ENCODE measurements around the gene SLC12A5.
A peak's percentile ranks its signal among the peaks of the same experiment; 100 is the strongest.

Gene SLC12A5

GRCh38 chr20:46034039-46034438 lies 5.0 kb downstream of the SLC12A5 start:
- Histone ChIP-seq H3K27ac (replicated peaks; ENCODE audit: low read length) (no peak overlapping the region), H2BK5ac (ENCODE audit: low read length) (no peak overlapping the region), H2BK120ac (ENCODE audit: low read depth, low read length) (no peak overlapping the region), H3K79me1 (ENCODE audit: low read depth, low read length) (no peaks in the 10 kb centered on the region), H3K18ac (ENCODE audit: low read length) (no peak overlapping the region), H3K23ac (ENCODE audit: low read depth, low read length, poor library complexity) (no peak overlapping the region), H3K4ac (ENCODE audit: low read length) (no peak overlapping the region), H3K36me3 (replicated peaks in 1 of 2; ENCODE audit: control insufficient read depth in 2 of 2, insufficient read depth in 2 of 2, low read length in 2 of 2) (no peaks in the 10 kb centered on the region), H2BK12ac (ENCODE audit: low read length) (no peak overlapping the region), H3K9me3 (replicated peaks in 1 of 2; ENCODE audit: control insufficient read depth in 2 of 2, insufficient read depth in 1 of 2, low read depth in 1 of 2, low read length in 2 of 2) (no peaks in the 10 kb centered on the region), H4K91ac (ENCODE audit: low read depth, low read length, poor library complexity) (no peak overlapping the region), H3K14ac (ENCODE audit: low read length) (no peak overlapping the region), H2AK5ac (ENCODE audit: low read depth, low read length) (no peak overlapping the region), H3K4me1 (ENCODE audit: control insufficient read depth in 2 of 2, insufficient read depth in 1 of 2, low read depth in 1 of 2, low read length in 2 of 2) (peaks cover 0 to 2% of the 10 kb centered on the region in 2 donors), H2AFZ (ENCODE audit: low read length) (no peak overlapping the region), H4K8ac (ENCODE audit: low read depth, low read length) (no peak overlapping the region), H2BK15ac (ENCODE audit: low read length) (no peak overlapping the region), H3K4me2 (ENCODE audit: insufficient read depth, low read length, poor library complexity, severe bottlenecking) (no peak overlapping the region), H3K4me3 (ENCODE audit: low read length in 2 of 2) (peak overlapping the region in 1 of 2 donors; percentile 53), H3K27me3 (ENCODE audit: control insufficient read depth in 3 of 3, insufficient read depth in 3 of 3, low read depth in 1 of 3, low read length in 3 of 3) (peaks cover 11 to 83% (median 61%) of the 10 kb centered on the region in 3 experiments), H3K9ac (ENCODE audit: low read depth, low read length, poor library complexity) (no peak overlapping the region)
- DNase-seq (ENCODE audit: low spot score): no peak
- no CpG with 5 or more reads among the region's 3 CpGs for WGBS, 2 donors (ENCODE audit: extremely low coverage in 2 of 2, insufficient read length in 2 of 2, insufficient replicate concordance in 1 of 2)

GRCh38 chr20:46035253-46035652 lies 6.2 kb downstream of the SLC12A5 start:
- Histone ChIP-seq H3K23ac (ENCODE audit: low read depth, low read length, poor library complexity) (peak overlapping the region; percentile 57), H2AFZ (ENCODE audit: low read length) (no peak overlapping the region), H2BK15ac (ENCODE audit: low read length) (no peak overlapping the region), H2BK5ac (ENCODE audit: low read length) (no peak overlapping the region), H3K14ac (ENCODE audit: low read length) (no peak overlapping the region), H3K9ac (ENCODE audit: low read depth, low read length, poor library complexity) (no peak overlapping the region), H3K36me3 (replicated peaks in 1 of 2; ENCODE audit: control insufficient read depth in 2 of 2, insufficient read depth in 2 of 2, low read length in 2 of 2) (no peaks in the 10 kb centered on the region), H3K4ac (ENCODE audit: low read length) (no peak overlapping the region), H3K4me2 (ENCODE audit: insufficient read depth, low read length, poor library complexity, severe bottlenecking) (no peak overlapping the region), H4K91ac (ENCODE audit: low read depth, low read length, poor library complexity) (no peak overlapping the region), H2BK120ac (ENCODE audit: low read depth, low read length) (no peak overlapping the region), H3K4me3 (ENCODE audit: low read length in 2 of 2) (no peak overlapping the region), H3K18ac (ENCODE audit: low read length) (no peak overlapping the region), H3K27me3 (ENCODE audit: control insufficient read depth in 3 of 3, insufficient read depth in 3 of 3, low read depth in 1 of 3, low read length in 3 of 3) (peaks cover 11 to 73% (median 53%) of the 10 kb centered on the region in 3 experiments), H3K4me1 (ENCODE audit: control insufficient read depth in 2 of 2, insufficient read depth in 1 of 2, low read depth in 1 of 2, low read length in 2 of 2) (peaks cover 0 to 2% of the 10 kb centered on the region in 2 donors), H2AK5ac (ENCODE audit: low read depth, low read length) (no peak overlapping the region), H3K79me1 (ENCODE audit: low read depth, low read length) (no peaks in the 10 kb centered on the region), H4K8ac (ENCODE audit: low read depth, low read length) (no peak overlapping the region), H2BK12ac (ENCODE audit: low read length) (no peak overlapping the region), H3K9me3 (replicated peaks in 1 of 2; ENCODE audit: control insufficient read depth in 2 of 2, insufficient read depth in 1 of 2, low read depth in 1 of 2, low read length in 2 of 2) (peaks cover 0 to 2% of the 10 kb centered on the region in 2 donors), H3K27ac (replicated peaks; ENCODE audit: low read length) (no peak overlapping the region)
- WGBS, 2 donors (ENCODE audit: extremely low coverage in 2 of 2, insufficient read length in 2 of 2, insufficient replicate concordance in 1 of 2): 100% methylated on average over 1 of the region's 5 CpGs; no CpG with 5 or more reads in 1 of the 2 donors
- no peak for DNase-seq (ENCODE audit: low spot score)

- Histone ChIP-seq H2AFZ (ENCODE audit: low read length) (no peak overlapping the region), H3K4me3 (ENCODE audit: low read length in 2 of 2) (no peak overlapping the region), H3K23ac (ENCODE audit: low read depth, low read length, poor library complexity) (no peak overlapping the region), H3K27me3 (ENCODE audit: control insufficient read depth in 3 of 3, insufficient read depth in 3 of 3, low read depth in 1 of 3, low read length in 3 of 3) (peaks cover 7 to 69% (median 50%) of the 10 kb centered on the region in 3 experiments), H2BK15ac (ENCODE audit: low read length) (no peak overlapping the region), H3K27ac (replicated peaks; ENCODE audit: low read length) (no peak overlapping the region), H4K8ac (ENCODE audit: low read depth, low read length) (no peak overlapping the region), H3K4ac (ENCODE audit: low read length) (no peak overlapping the region), H3K14ac (ENCODE audit: low read length) (no peak overlapping the region), H2BK5ac (ENCODE audit: low read length) (no peak overlapping the region), H3K18ac (ENCODE audit: low read length) (no peak overlapping the region), H3K9me3 (replicated peaks in 1 of 2; ENCODE audit: control insufficient read depth in 2 of 2, insufficient read depth in 1 of 2, low read depth in 1 of 2, low read length in 2 of 2) (peaks cover 0 to 3% of the 10 kb centered on the region in 2 donors), H3K36me3 (replicated peaks in 1 of 2; ENCODE audit: control insufficient read depth in 2 of 2, insufficient read depth in 2 of 2, low read length in 2 of 2) (no peaks in the 10 kb centered on the region), H2BK12ac (ENCODE audit: low read length) (no peak overlapping the region), H4K91ac (ENCODE audit: low read depth, low read length, poor library complexity) (no peak overlapping the region), H2AK5ac (ENCODE audit: low read depth, low read length) (no peak overlapping the region), H3K4me2 (ENCODE audit: insufficient read depth, low read length, poor library complexity, severe bottlenecking) (no peak overlapping the region), H3K79me1 (ENCODE audit: low read depth, low read length) (no peaks in the 10 kb centered on the region), H3K9ac (ENCODE audit: low read depth, low read length, poor library complexity) (no peak overlapping the region), H3K4me1 (ENCODE audit: control insufficient read depth in 2 of 2, insufficient read depth in 1 of 2, low read depth in 1 of 2, low read length in 2 of 2) (peaks cover 0 to 2% of the 10 kb centered on the region in 2 donors), H2BK120ac (ENCODE audit: low read depth, low read length) (no peak overlapping the region)
- DNase-seq (ENCODE audit: low spot score): no peak
- WGBS, 2 donors (ENCODE audit: extremely low coverage in 2 of 2, insufficient read length in 2 of 2, insufficient replicate concordance in 1 of 2): no CpG with 5 or more reads among the region's 6 CpGs
Observed at GRCh38 chr20:46035713-46036112, 6.7 kb downstream of the SLC12A5 start.

GRCh38 chr20:46036370-46036769 lies 7.4 kb downstream of the SLC12A5 start:
- H2BK5ac ChIP-seq (ENCODE audit: low read length): no peak overlapping the region
- H3K27ac ChIP-seq (replicated peaks; ENCODE audit: low read length): no peak overlapping the region
- no peaks in the 10 kb centered on the region for H3K36me3 ChIP-seq (replicated peaks in 1 of 2; ENCODE audit: control insufficient read depth in 2 of 2, insufficient read depth in 2 of 2, low read length in 2 of 2)
- H2AFZ ChIP-seq (ENCODE audit: low read length): no peak overlapping the region
- H3K4me1 ChIP-seq (ENCODE audit: control insufficient read depth in 2 of 2, insufficient read depth in 1 of 2, low read depth in 1 of 2, low read length in 2 of 2): no peaks in the 10 kb centered on the region
- H3K23ac ChIP-seq (ENCODE audit: low read depth, low read length, poor library complexity): no peak overlapping the region
- H3K79me1 ChIP-seq (ENCODE audit: low read depth, low read length): no peaks in the 10 kb centered on the region
- H3K14ac ChIP-seq (ENCODE audit: low read length): no peak overlapping the region
- no CpG with 5 or more reads among the region's 8 CpGs for WGBS, 2 donors (ENCODE audit: extremely low coverage in 2 of 2, insufficient read length in 2 of 2, insufficient replicate concordance in 1 of 2)
- no peak overlapping the region for H2BK15ac ChIP-seq (ENCODE audit: low read length)
- no peak overlapping the region for H3K9ac ChIP-seq (ENCODE audit: low read depth, low read length, poor library complexity)
- no peak overlapping the region for H2BK12ac ChIP-seq (ENCODE audit: low read length)
- no peak overlapping the region for H3K4ac ChIP-seq (ENCODE audit: low read length)
- peaks cover 2 to 62% (median 44%) of the 10 kb centered on the region in 3 experiments for H3K27me3 ChIP-seq (ENCODE audit: control insufficient read depth in 3 of 3, insufficient read depth in 3 of 3, low read depth in 1 of 3, low read length in 3 of 3)
- H4K91ac ChIP-seq (ENCODE audit: low read depth, low read length, poor library complexity): no peak overlapping the region
- H3K4me2 ChIP-seq (ENCODE audit: insufficient read depth, low read length, poor library complexity, severe bottlenecking): no peak overlapping the region
- no peak overlapping the region for H2AK5ac ChIP-seq (ENCODE audit: low read depth, low read length)
- no peak overlapping the region for H4K8ac ChIP-seq (ENCODE audit: low read depth, low read length)
- DNase-seq (ENCODE audit: low spot score): no peak
- H3K4me3 ChIP-seq (ENCODE audit: low read length in 2 of 2): no peak overlapping the region
- H3K18ac ChIP-seq (ENCODE audit: low read length): no peak overlapping the region
- no peak overlapping the region for H2BK120ac ChIP-seq (ENCODE audit: low read depth, low read length)
- H3K9me3 ChIP-seq (replicated peaks in 1 of 2; ENCODE audit: control insufficient read depth in 2 of 2, insufficient read depth in 1 of 2, low read depth in 1 of 2, low read length in 2 of 2): peaks cover 0 to 3% of the 10 kb centered on the region in 2 donors
